OCI-LY7 (cell line): ENCODE data around the gene APPL2. TPM values are rescaled to one million over a fixed set of nuclear protein-coding genes. Genes with fewer than 3 reads are reported as not detected.

Experiments used
- BruUV-seq: library from RNA; stranded (reverse); fragments of 400-500 nt; replicated peaks from 2 replicates; lab custom pipeline; 2021; lab: Mats Ljungman, UMichigan
- CTCF ChIA-PET: fragments of 300-600 bp; sonication (Branson Sonifier 250); formaldehyde crosslinking; loops from one replicate; lab custom pipeline; 2022; ENCODE audit warnings: antibody characterized with exemption; ENCODE audit not compliant: unreplicated experiment; lab: Charles Lee
- POLR2A ChIA-PET: fragments of 300-600 bp; sonication (Branson Sonifier 250); formaldehyde crosslinking; loops from one replicate; lab custom pipeline; 2022; ENCODE audit warnings: antibody characterized with exemption; lab: Charles Lee
- DNase-seq: peaks from one replicate; pipeline ENCODE4 v3.0.0-alpha.2; 2015; ENCODE audit warnings: low spot score
- H2AFZ ChIP-seq: fragments of 200-600 bp; sonication (generic), shearing (Covaris generic); 2 replicates; pipeline ENCODE4 v1.6.1; 2014; ENCODE audit warnings: mild to moderate bottlenecking, antibody characterized with exemption, low read length, moderate library complexity
- H3K27ac ChIP-seq: fragments of 200-600 bp; sonication (generic); 2 replicates; pipeline ENCODE4 v1.5.1; 2014; ENCODE audit warnings: mixed run types, low read depth, mild to moderate bottlenecking, moderate library complexity, low read length, inconsistent platforms; ENCODE audit not compliant: poor library complexity, severe bottlenecking
- H3K36me3 ChIP-seq: fragments of 200-600 bp; sonication (generic); 2 replicates; pipeline ENCODE4 v1.6.1; 2014; ENCODE audit warnings: mild to moderate bottlenecking, antibody characterized with exemption, low read length, moderate library complexity, mixed read lengths; ENCODE audit not compliant: insufficient read depth
- H3K4me1 ChIP-seq: fragments of 200-600 bp; sonication (generic); 2 replicates; pipeline ENCODE4 v1.5.1; 2014; ENCODE audit warnings: mild to moderate bottlenecking, low read length; ENCODE audit not compliant: insufficient read depth, poor library complexity, severe bottlenecking
- H3K4me2 ChIP-seq: fragments of 200-600 bp; sonication (generic); 2 replicates; pipeline ENCODE4 v1.6.1; 2014; ENCODE audit warnings: mild to moderate bottlenecking, low read length
- H3K4me3 ChIP-seq: fragments of 200-600 bp; sonication (generic); 2 replicates; pipeline ENCODE4 v1.5.1; 2014; ENCODE audit warnings: mild to moderate bottlenecking, low read depth, low read length; ENCODE audit not compliant: poor library complexity, severe bottlenecking
- H3K79me2 ChIP-seq: fragments of 200-600 bp; sonication (generic); 2 replicates; pipeline ENCODE4 v1.6.1; 2016; ENCODE audit warnings: low read depth, mild to moderate bottlenecking, low read length, moderate library complexity, mixed read lengths; ENCODE audit not compliant: insufficient read depth
- H3K9me2 ChIP-seq: fragments of 200-600 bp; sonication (generic); 2 replicates; pipeline ENCODE4 v1.6.1; 2016; ENCODE audit warnings: mild to moderate bottlenecking, low read length, mixed read lengths; ENCODE audit not compliant: insufficient read depth
- H3K9me3 ChIP-seq: fragments of 200-600 bp; sonication (generic); 2 replicates; pipeline ENCODE4 v1.6.1; 2014; ENCODE audit warnings: mild to moderate bottlenecking, mixed run types, low read length, mixed read lengths
- H4K20me1 ChIP-seq: fragments of 200-600 bp; sonication (generic); 2 replicates; pipeline ENCODE4 v1.6.1; 2014; ENCODE audit warnings: mild to moderate bottlenecking, antibody characterized with exemption, low read length, moderate library complexity, mixed read lengths; ENCODE audit not compliant: insufficient read depth
- EZH2phosphoT487 ChIP-seq: fragments of 200-600 bp; sonication (generic); IDR thresholded peaks from 2 replicates; pipeline ENCODE4 v1.6.1; 2018; ENCODE audit warnings: low read depth, borderline replicate concordance, mild to moderate bottlenecking, mixed run types, antibody characterized with exemption, low read length, moderate library complexity, mixed read lengths
- intact Hi-C: fragments of 100-400 bp; cut with micrococcal nuclease; formaldehyde crosslinking; loops from one replicate; pipeline ENCODE4 v1.10.0; 2022; ENCODE audit not compliant: unreplicated experiment
- total RNA-seq, 2 experiments: library from RNA; depleted of rRNA in 1 of 2; stranded (reverse); fragments of >200 nt in 1 of 2; shearing (Covaris generic) in 1 of 2; gene quantifications; 2 replicates each; pipeline ENCODE4 v1.2.3, GENCODE V29; 2014 to 2022
- TF ChIP-seq, protein P1 (sequence below): fragments of 200-600 bp; sonication (generic); conservative IDR thresholded peaks from 2 replicates; pipeline ENCODE4 v1.5.1; 2014; ENCODE audit warnings: mild to moderate bottlenecking, antibody characterized with exemption, low read length, moderate library complexity, mixed read lengths

Gene APPL2
- total RNA-seq, 2 experiments from 2014 or later: 18.8 to 29.1 TPM

DNA sequence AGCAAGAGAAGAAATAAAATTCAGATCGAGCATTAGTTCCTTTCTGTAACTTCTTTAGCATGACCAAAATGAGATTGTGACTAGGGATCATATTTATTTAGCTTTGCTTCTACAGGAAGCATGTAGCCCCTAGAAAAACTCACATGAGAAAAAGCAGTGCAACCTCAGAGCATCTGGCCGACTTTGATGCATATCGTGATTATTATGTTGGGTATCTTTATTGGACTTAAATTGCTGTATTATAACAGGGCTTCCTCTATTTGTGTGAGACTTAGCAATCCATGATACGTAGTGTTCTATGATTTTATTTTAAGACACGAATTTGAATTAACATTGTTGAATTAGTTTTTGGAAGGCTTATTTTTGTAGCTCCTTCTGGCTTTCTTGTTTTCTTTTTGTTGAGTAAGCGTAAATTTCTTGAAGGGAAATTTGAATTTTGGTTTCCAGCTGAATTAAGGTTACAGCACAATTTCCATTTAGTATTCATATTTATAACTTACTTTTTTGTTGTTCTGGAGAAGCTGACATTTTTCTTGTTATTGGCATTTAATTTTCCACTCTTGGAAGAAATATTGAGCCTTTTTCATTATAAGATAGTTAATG, 94.6 kb downstream of the APPL2 start:
- intact Hi-C loops: no loop called here
- CTCF ChIA-PET: no interaction called here
- TF ChIP-seq, protein P1, sequence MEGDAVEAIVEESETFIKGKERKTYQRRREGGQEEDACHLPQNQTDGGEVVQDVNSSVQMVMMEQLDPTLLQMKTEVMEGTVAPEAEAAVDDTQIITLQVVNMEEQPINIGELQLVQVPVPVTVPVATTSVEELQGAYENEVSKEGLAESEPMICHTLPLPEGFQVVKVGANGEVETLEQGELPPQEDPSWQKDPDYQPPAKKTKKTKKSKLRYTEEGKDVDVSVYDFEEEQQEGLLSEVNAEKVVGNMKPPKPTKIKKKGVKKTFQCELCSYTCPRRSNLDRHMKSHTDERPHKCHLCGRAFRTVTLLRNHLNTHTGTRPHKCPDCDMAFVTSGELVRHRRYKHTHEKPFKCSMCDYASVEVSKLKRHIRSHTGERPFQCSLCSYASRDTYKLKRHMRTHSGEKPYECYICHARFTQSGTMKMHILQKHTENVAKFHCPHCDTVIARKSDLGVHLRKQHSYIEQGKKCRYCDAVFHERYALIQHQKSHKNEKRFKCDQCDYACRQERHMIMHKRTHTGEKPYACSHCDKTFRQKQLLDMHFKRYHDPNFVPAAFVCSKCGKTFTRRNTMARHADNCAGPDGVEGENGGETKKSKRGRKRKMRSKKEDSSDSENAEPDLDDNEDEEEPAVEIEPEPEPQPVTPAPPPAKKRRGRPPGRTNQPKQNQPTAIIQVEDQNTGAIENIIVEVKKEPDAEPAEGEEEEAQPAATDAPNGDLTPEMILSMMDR: no peak
- no peak for TF ChIP-seq EZH2phosphoT487
- BruUV-seq: TSS peak; percentile 14
- POLR2A ChIA-PET: no interaction called here
- H3K4me3 ChIP-seq: no peak overlapping the region
- no peaks in the 10 kb centered on the region for H3K9me3 ChIP-seq
- peaks cover 10% of the 10 kb centered on the region; the same call in 1 of the 2 replicates for H3K79me2 ChIP-seq
- no peaks in the 10 kb centered on the region for H4K20me1 ChIP-seq
- DNase-seq: no peak
- H3K4me2 ChIP-seq: no peak overlapping the region
- no peaks in the 10 kb centered on the region for H3K4me1 ChIP-seq
- H3K36me3 ChIP-seq: peaks cover 95% of the 10 kb centered on the region
- H3K9me2 ChIP-seq: no peaks in the 10 kb centered on the region
- H3K27ac ChIP-seq: no peak overlapping the region
- no peak overlapping the region for H2AFZ ChIP-seq

DNA sequence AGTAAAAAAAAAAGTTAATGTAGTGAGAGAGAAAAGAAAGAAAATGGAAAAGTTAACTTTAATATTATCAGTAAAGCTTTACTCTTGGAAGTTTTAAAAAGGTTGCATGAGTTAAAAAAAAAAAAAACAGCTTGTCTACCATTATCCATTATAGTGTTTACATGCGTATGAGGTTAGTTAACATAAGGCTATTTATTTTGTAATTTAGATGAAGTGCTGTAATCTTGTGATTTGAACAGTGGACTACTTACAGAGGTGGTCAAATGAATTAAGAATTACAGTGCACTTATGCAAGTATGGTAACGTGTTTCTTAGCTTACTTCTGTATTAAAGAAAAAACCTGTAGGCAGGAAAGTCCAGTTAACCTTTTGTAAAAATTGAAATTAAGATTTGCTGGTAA, 97.7 kb downstream of the APPL2 start:
- no peak overlapping the region for H3K4me3 ChIP-seq
- no peak for TF ChIP-seq EZH2phosphoT487
- H3K4me1 ChIP-seq: no peaks in the 10 kb centered on the region
- H3K27ac ChIP-seq: no peak overlapping the region
- H4K20me1 ChIP-seq: no peaks in the 10 kb centered on the region
- H3K4me2 ChIP-seq: no peak overlapping the region
- no peaks in the 10 kb centered on the region for H3K9me3 ChIP-seq
- no peaks in the 10 kb centered on the region for H3K9me2 ChIP-seq
- CTCF ChIA-PET: no interaction called here
- POLR2A ChIA-PET: interaction anchor here (0.6 to 1.0 kb wide), 6 partner anchors 10 to 1033 kb away, joined by 3 to 5 read pairs (median 3); no protein-coding TSS in a partner anchor
- H3K79me2 ChIP-seq: peaks cover 4% of the 10 kb centered on the region
- no peak for DNase-seq
- BruUV-seq: no TSS peak
- intact Hi-C loops: no loop called here
- H2AFZ ChIP-seq: no peak overlapping the region
- H3K36me3 ChIP-seq: peaks cover 97% of the 10 kb centered on the region

Other genes starting within 250 kb of the APPL2 start
- gene NOPCHAP1, start 249.9 kb downstream of the APPL2 start, total RNA-seq (2014; rRNA removed; shearing (Covaris generic)): 12.1 and 15.2 TPM in 2 replicates
- gene NOPCHAP1, start 249.9 kb downstream of the APPL2 start, total RNA-seq (2022): 30.3 and 33.9 TPM in 2 replicates
- gene ALDH1L2, start 151.7 kb downstream of the APPL2 start, total RNA-seq (2014; rRNA removed; shearing (Covaris generic)): 0.08 TPM in 1 of 2 replicates, not detected in the other
- 0.25 and 0.31 TPM in 2 replicates for gene ALDH1L2, start 151.7 kb downstream of the APPL2 start, total RNA-seq (2022)
- 54.8 and 63.6 TPM in 2 replicates for gene WASHC4, start 128.4 kb downstream of the APPL2 start, total RNA-seq (2014; rRNA removed; shearing (Covaris generic))
- 68.5 and 71.8 TPM in 2 replicates for gene WASHC4, start 128.4 kb downstream of the APPL2 start, total RNA-seq (2022)
- gene C12orf75, start 94.5 kb upstream of the APPL2 start, total RNA-seq (2014; rRNA removed; shearing (Covaris generic)): 147 and 174 TPM in 2 replicates
- gene C12orf75, start 94.5 kb upstream of the APPL2 start, total RNA-seq (2022): 448 and 505 TPM in 2 replicates